Muscle layer of colon (tissue), 2 donors: Measurements from ENCODE around the gene RNFT2.
"Not testable (repeated sequence)": the region's sequence is repeated elsewhere in the genome, so short reads cannot be mapped to it uniquely, and the experiment has no call there.

ENCODE experiments used
- H3K27ac ChIP-seq: one replicate; pipeline ENCODE4 v1.7.0; 2013; ENCODE audit warnings: low read depth, mild to moderate bottlenecking, low read length, moderate library complexity
- H3K27me3 ChIP-seq, 2 donors: one replicate each; pipeline ENCODE4 v1.7.0; 2013; ENCODE audit warnings: low read length in 2 of 2, mild to moderate bottlenecking in 2 of 2; ENCODE audit not compliant: insufficient read depth in 2 of 2, control insufficient read depth in 1 of 2
- H3K36me3 ChIP-seq: one replicate; pipeline ENCODE4 v1.7.0; 2013; ENCODE audit warnings: mild to moderate bottlenecking, low read length; ENCODE audit not compliant: insufficient read depth
- H3K4me1 ChIP-seq: one replicate; pipeline ENCODE4 v1.7.0; 2013; ENCODE audit warnings: mild to moderate bottlenecking, low read length; ENCODE audit not compliant: insufficient read depth
- H3K4me3 ChIP-seq, 2 donors: one replicate each; pipeline ENCODE4 v1.7.0; 2013; ENCODE audit warnings: low read length in 2 of 2, low read depth in 1 of 2, mild to moderate bottlenecking in 1 of 2, moderate library complexity in 1 of 2
- H3K9ac ChIP-seq: one replicate; pipeline ENCODE4 v1.7.0; 2013; ENCODE audit warnings: low read length
- H3K9me3 ChIP-seq: one replicate; pipeline ENCODE4 v1.7.0; 2013; ENCODE audit warnings: mild to moderate bottlenecking, low read length
- donor health status: abdominal sarcoma.
- donor health status: Adenocarcinoma of cecum.

The RNFT2 gene

GRCh38 chr12:116754097-116754496 is 16.0 kb downstream of the RNFT2 start:
- not testable (repeated sequence) for H3K9ac ChIP-seq, H3K4me1 ChIP-seq, H3K27ac ChIP-seq, H3K4me3 ChIP-seq, H3K9me3 ChIP-seq, H3K36me3 ChIP-seq, H3K27me3 ChIP-seq

GRCh38 chr12:116754783-116755182 is 16.7 kb downstream of the RNFT2 start:
- not testable (repeated sequence) for H3K27ac ChIP-seq, H3K9ac ChIP-seq, H3K4me3 ChIP-seq, H3K27me3 ChIP-seq, H3K4me1 ChIP-seq, H3K36me3 ChIP-seq, H3K9me3 ChIP-seq

GRCh38 chr12:116759783-116760621 is 21.9 kb downstream of the RNFT2 start:
- Histone ChIP-seq H3K36me3 (no peaks in the 10 kb centered on the region), H3K9ac (no peak overlapping the region), H3K9me3 (no peaks in the 10 kb centered on the region), H3K4me1 (no peaks in the 10 kb centered on the region), H3K27ac (no peak overlapping the region), H3K4me3 (no peak overlapping the region), H3K27me3 (no peaks in the 10 kb centered on the region)

- Histone ChIP-seq H3K27ac (no peak overlapping the region), H3K9ac (no peak overlapping the region), H3K4me3 (no peak overlapping the region)
Measured at GRCh38 chr12:116760622-116761020, 22.5 kb downstream of the RNFT2 start.

GRCh38 chr12:116761499-116761898 is 23.4 kb downstream of the RNFT2 start:
- H3K9ac ChIP-seq, result no peak overlapping the region
- H3K36me3 ChIP-seq, result no peaks in the 10 kb centered on the region
- H3K4me3 ChIP-seq, result no peak overlapping the region
- H3K27ac ChIP-seq, result no peak overlapping the region
- no peaks in the 10 kb centered on the region for H3K27me3 ChIP-seq
- no peaks in the 10 kb centered on the region for H3K9me3 ChIP-seq
- H3K4me1 ChIP-seq, result no peaks in the 10 kb centered on the region

More at GRCh38 chr12:116760622-116761020, 22.5 kb downstream of the RNFT2 start:
- H3K36me3 ChIP-seq, result no peaks in the 10 kb centered on the region
- no peaks in the 10 kb centered on the region for H3K9me3 ChIP-seq
- H3K4me1 ChIP-seq, result no peaks in the 10 kb centered on the region
- H3K27me3 ChIP-seq, result no peaks in the 10 kb centered on the region

- no peaks in the 10 kb centered on the region for H3K27me3 ChIP-seq
- no peak overlapping the region for H3K27ac ChIP-seq
- no peaks in the 10 kb centered on the region for H3K9me3 ChIP-seq
- no peaks in the 10 kb centered on the region for H3K36me3 ChIP-seq
- H3K4me1 ChIP-seq, result no peaks in the 10 kb centered on the region
- no peak overlapping the region for H3K9ac ChIP-seq
- H3K4me3 ChIP-seq, result no peak overlapping the region
Measured at GRCh38 chr12:116765271-116765670, 27.2 kb downstream of the RNFT2 start.

- Histone ChIP-seq H3K9me3 (no peaks in the 10 kb centered on the region), H3K4me1 (no peaks in the 10 kb centered on the region), H3K27me3 (no peaks in the 10 kb centered on the region), H3K9ac (no peak overlapping the region), H3K36me3 (no peaks in the 10 kb centered on the region), H3K27ac (no peak overlapping the region), H3K4me3 (no peak overlapping the region)
Measured at GRCh38 chr12:116766285-116766684, 28.2 kb downstream of the RNFT2 start.

GRCh38 chr12:116766746-116767145 is 28.6 kb downstream of the RNFT2 start:
- no peaks in the 10 kb centered on the region for H3K27me3 ChIP-seq
- H3K4me1 ChIP-seq, result no peaks in the 10 kb centered on the region
- H3K9ac ChIP-seq, result no peak overlapping the region
- H3K9me3 ChIP-seq, result no peaks in the 10 kb centered on the region
- H3K27ac ChIP-seq, result no peak overlapping the region
- H3K4me3 ChIP-seq, result no peak overlapping the region
- no peaks in the 10 kb centered on the region for H3K36me3 ChIP-seq

GRCh38 chr12:116771651-116772050 is 33.5 kb downstream of the RNFT2 start:
- H3K9ac ChIP-seq, result no peak overlapping the region
- H3K4me3 ChIP-seq, result no peak overlapping the region
- H3K27ac ChIP-seq, result no peak overlapping the region
- no peaks in the 10 kb centered on the region for H3K4me1 ChIP-seq
- H3K9me3 ChIP-seq, result no peaks in the 10 kb centered on the region
- no peaks in the 10 kb centered on the region for H3K36me3 ChIP-seq
- no peaks in the 10 kb centered on the region for H3K27me3 ChIP-seq

GRCh38 chr12:116773276-116773731 is 35.2 kb downstream of the RNFT2 start:
- Histone ChIP-seq H3K4me3 (no peak overlapping the region), H3K27ac (no peak overlapping the region), H3K27me3 (no peaks in the 10 kb centered on the region), H3K36me3 (no peaks in the 10 kb centered on the region), H3K9ac (no peak overlapping the region), H3K9me3 (no peaks in the 10 kb centered on the region), H3K4me1 (no peaks in the 10 kb centered on the region)

GRCh38 chr12:116774020-116774419 is 35.9 kb downstream of the RNFT2 start:
- no peaks in the 10 kb centered on the region for H3K9me3 ChIP-seq
- H3K27me3 ChIP-seq, result no peaks in the 10 kb centered on the region
- H3K27ac ChIP-seq, result no peak overlapping the region
- no peak overlapping the region for H3K4me3 ChIP-seq
- H3K36me3 ChIP-seq, result no peaks in the 10 kb centered on the region
- H3K9ac ChIP-seq, result no peak overlapping the region
- no peaks in the 10 kb centered on the region for H3K4me1 ChIP-seq

- H3K4me1 ChIP-seq, result no peaks in the 10 kb centered on the region
- H3K9ac ChIP-seq, result no peak overlapping the region
- H3K27me3 ChIP-seq, result no peaks in the 10 kb centered on the region
- no peak overlapping the region for H3K27ac ChIP-seq
- no peaks in the 10 kb centered on the region for H3K9me3 ChIP-seq
- no peaks in the 10 kb centered on the region for H3K36me3 ChIP-seq
- H3K4me3 ChIP-seq, result no peak overlapping the region
Measured at GRCh38 chr12:116777245-116777644, 39.1 kb downstream of the RNFT2 start.
